ENCODE data around the gene LLGL1.

Gene LLGL1

GRCh38 chr17:18230288-18231141 lies 5.1 kb downstream of the LLGL1 start:
- no peak for DNase-seq (ENCODE audit: low spot score)

DNA sequence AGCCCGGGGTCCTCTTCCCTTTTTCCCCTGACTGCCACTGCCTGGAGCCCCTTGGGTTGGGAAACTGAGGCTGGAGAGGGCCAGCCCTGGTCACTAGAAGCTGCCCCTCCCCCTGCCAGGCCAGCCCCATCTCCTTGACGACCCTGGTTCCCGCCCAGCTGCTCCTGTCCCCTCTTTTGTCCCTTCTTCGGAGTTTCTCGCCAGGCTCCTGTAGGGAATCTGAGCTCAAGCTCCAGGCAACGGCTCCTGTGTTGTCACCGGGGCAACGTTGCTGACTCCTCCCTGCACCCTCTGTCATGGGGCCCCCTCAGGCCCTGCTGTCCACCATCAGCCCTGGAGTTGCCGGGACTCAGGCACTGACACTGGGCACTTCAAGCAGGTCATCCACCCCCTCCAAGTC lies 5.7 kb downstream of the LLGL1 start:
- DNase-seq (ENCODE audit: low spot score): no peak

DNA sequence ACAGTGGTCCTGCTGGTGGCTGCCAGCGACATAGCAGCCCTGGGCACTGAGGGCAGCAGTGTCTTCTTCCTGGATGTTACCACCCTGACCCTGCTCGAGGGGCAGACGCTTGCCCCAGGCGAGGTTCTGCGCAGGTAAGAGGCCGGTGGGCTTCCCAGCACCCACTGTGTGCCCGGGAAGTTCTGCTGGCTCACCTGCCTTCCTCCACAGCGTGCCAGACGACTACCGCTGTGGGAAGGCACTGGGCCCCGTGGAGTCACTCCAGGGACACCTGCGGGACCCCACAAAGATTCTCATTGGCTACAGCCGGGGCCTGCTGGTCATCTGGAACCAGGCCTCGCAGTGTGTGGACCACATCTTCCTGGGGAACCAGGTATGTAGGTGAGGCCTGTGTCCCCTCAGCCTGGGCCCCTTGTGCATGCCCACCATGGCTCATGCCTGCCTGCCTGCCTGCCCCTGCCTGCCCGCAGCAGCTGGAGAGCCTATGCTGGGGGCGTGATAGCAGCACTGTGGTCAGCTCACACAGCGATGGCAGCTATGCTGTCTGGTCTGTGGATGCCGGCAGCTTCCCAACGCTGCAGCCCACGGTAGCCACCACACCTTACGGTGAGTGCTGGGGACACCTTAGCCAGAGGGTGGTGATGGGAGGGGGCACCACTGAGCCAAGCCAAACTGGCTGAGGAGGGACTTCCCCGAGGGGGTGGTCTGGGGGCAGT lies 8.5 kb downstream of the LLGL1 start:
- no peak for DNase-seq (ENCODE audit: low spot score)

- DNase-seq (ENCODE audit: low spot score): no peak
These were observed 9.5 kb downstream of the LLGL1 start for GRCh38 chr17:18234853-18235380.

GRCh38 chr17:18235743-18236256 lies 10.4 kb downstream of the LLGL1 start:
- DNase-seq (ENCODE audit: low spot score): no peak

GRCh38 chr17:18236494-18236893 lies 11.1 kb downstream of the LLGL1 start:
- DNase-seq (ENCODE audit: low spot score): no peak

DNA sequence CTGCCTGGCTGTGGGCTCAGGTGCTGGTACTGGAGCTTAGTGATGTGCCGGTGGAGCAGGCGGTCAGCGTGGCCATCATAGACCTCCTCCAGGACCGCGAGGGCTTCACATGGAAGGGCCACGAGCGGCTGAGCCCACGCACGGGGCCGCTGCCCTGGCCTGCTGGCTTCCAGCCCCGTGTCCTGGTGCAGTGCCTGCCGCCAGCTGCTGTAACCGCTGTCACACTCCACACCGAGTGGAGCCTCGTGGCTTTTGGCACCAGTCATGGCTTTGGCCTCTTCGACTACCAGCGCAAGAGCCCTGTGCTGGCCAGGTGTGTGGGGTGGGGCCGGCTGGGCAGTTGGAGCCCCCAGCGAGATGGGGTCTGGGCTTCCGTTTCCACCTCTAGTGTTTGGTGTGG lies 12.0 kb downstream of the LLGL1 start:
- no peak for DNase-seq (ENCODE audit: low spot score)

- DNase-seq (ENCODE audit: low spot score): no peak
These were observed 12.9 kb downstream of the LLGL1 start for GRCh38 chr17:18238299-18238698.

- no peak for DNase-seq (ENCODE audit: low spot score)
These were observed 15.0 kb downstream of the LLGL1 start for GRCh38 chr17:18240449-18240848.

DNA sequence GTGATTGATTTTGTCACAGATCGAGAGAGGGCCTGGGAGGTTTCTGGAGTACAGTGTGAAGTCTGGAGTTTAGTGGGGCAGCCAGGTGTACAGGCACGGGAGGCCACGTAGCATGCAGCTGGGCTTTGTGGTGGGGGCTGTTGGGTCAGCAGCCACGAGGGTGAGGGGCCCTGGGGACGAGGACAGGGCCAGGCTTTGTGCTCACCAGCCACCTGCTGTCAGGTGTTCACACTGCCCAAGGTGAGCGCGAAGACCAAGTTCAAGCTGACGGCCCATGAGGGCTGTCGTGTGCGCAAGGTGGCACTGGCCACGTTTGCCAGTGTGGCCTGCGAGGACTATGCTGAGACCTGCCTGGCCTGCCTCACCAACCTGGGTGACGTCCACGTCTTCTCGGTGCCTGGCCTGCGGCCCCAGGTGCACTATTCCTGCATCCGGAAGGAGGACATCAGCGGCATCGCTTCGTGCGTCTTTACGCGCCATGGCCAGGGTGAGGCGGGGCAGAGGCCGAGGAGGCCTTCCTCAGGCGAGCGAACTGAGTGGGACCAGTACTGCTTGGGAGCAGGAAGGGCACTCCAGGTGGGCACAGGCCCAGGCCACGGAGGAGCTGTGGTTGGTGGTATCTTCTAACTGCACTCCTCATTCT lies 15.9 kb downstream of the LLGL1 start:
- DNase-seq (ENCODE audit: low spot score): no peak

GRCh38 chr17:18245038-18245776 lies 19.8 kb downstream of the LLGL1 start:
- no peak for DNase-seq (ENCODE audit: low spot score)

- no peak for DNase-seq (ENCODE audit: low spot score)
These were observed 20.8 kb downstream of the LLGL1 start for GRCh38 chr17:18246109-18246725.

DNA sequence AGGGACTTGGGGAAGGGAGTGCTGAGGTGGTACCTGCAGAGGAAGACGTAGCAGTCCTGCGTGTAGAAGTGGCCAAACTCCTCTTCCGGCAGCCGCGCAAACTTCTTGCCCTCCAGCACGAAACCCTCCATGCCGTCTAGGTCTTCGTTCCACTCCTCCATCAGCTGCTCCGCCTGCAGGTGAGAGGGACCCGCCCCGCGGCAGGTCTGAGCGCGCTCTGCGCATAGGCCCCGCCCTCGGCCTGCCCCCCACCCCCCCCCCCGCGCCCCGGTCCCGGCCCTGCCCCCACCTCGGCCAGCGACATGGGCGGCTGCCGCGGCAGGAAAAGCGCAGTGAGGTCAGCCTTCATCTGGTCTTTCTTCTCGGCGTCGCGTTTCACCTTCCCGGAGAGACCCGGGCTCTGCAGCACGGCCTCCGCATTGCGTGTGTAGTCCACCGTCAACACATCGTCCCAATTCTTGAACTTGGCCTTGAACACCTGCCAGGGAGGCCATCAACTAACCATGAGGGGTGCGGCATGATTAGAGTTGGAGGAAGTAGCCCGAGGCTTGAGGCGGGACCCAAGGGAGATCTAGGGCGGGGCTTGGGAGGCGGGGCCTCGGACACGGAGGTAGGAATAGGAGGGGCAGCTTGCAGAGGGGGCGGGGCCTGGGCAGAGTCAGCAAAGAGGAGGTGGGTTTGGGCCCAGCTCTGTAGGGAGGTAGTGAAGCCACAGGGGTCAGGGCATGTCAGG lies 21.6 kb downstream of the LLGL1 start:
- no peak for DNase-seq (ENCODE audit: low spot score)

DNA sequence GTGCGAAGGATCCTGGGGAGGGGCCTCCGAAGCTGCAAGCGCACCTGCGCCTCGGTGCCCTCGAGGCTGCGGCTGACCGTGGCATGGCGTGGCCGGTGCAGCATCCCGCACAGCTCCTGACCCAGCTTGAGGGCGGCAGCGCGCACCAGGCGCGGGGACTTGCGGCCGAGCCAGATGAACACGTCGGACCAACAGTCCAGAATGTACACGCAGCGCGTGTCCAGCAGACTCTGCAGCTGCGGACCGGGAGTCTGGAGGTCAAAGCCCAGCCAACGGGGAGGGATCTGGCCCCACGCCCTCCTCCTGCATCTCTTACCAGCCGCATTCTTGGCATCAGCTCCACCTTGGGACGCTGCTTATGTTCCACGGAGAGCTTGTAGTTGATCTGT lies 22.2 kb downstream of the LLGL1 start:
- no peak for DNase-seq (ENCODE audit: low spot score)

DNA sequence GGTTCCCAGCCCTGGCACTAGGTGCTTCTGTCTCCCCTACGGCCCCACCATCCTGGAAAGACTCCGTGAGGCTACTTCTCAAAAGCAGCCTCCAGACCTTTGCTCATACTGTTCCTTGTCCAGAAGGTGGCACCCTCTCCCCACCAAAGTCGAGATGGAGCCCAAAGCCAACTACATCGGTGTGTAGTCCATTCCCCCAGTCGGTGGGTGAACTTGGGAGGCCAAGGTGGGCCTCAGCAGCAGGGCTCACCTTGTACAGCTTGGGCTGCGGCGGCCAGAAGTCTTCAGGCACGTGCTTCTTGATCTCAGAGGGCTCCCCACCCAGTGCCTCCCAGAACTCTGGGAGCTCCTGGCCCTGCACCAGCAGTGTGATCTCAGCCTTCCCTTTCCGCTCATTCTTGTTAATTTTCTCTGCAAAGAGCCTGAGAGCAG lies 22.9 kb downstream of the LLGL1 start:
- peak; percentile 76 for DNase-seq (ENCODE audit: low spot score)

DNA sequence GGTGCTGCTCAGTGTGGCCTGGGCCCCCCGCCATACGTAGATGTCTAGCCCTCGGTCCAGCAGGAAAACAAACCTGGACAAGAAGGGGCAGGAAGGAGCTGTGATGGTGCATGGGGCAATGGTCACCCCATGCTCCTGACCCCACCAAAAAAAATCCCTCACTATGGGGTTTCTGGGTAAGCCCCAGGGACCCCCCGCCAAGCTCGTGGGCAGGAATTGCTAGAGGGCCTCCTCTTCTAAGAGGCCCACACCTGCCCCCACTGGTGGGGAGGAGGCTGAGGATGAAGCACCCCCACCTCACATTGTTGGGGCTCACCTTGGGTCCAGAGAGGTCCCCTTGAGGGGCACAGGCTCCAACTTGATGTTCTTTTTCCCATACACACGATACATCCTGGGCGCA lies 23.4 kb downstream of the LLGL1 start:
- DNase-seq (ENCODE audit: low spot score): no peak

GRCh38 chr17:18250259-18250658 lies 24.8 kb downstream of the LLGL1 start:
- DNase-seq (ENCODE audit: low spot score): no peak

DNA sequence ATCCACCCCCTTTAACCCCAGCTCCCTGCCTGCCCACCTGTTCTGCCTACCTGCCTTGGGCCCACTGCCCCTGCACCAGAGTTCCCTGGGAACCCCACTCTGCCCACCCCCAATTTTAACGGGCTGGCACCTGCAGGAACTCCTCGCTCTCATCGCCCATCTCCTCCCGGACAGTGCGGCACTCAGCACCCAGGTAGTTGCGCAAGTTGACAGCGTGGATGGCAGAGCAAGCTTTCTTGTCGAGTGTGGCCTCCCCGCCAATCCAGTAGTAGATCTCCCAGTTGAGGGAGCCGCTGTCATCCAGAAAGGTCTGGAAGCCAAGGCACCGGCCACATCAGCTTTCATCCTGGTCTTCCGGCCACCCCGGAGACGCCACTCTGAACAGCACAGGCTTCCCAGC lies 25.3 kb downstream of the LLGL1 start:
- no peak for DNase-seq (ENCODE audit: low spot score)

DNA sequence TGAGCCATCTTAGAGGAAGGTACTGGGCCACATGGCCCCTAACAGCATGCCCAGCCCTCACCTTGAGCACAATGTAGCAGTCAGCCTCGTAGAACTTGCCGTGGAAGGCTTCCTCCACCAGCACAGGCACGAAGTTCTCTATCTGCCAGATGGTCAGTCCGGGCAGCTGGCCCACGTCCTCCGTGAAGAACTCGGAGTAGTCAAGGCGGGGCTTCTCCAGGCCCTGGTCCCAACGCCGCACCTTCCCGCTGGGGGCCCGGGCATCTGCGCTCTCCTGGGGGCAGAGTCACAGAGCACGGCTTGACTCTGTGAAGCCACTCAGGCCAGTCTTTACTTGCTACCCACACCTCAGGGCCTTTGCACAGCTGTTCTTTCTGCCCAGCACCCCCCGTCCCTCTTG lies 25.8 kb downstream of the LLGL1 start:
- DNase-seq (ENCODE audit: low spot score): no peak

- no peak for DNase-seq (ENCODE audit: low spot score)
These were observed 26.7 kb downstream of the LLGL1 start for GRCh38 chr17:18252160-18252559.

All from D341Med (cell line).